PC-9 (cell line): ENCODE data around the gene FAM114A1. TPM values are rescaled to one million over a fixed set of nuclear protein-coding genes. Genes with fewer than 3 reads are reported as not detected.

ENCODE experiments used
- BruUV-seq: library from RNA; stranded (reverse); fragments of 400-500 nt; replicated peaks from 2 replicates; lab custom pipeline; 2021; lab: Mats Ljungman, UMichigan
- CTCF ChIA-PET: fragments of 300-600 bp; sonication (Branson Sonifier 250); formaldehyde crosslinking; loops from one replicate; lab custom pipeline; 2022; ENCODE audit warnings: antibody characterized with exemption; lab: Charles Lee
- POLR2A ChIA-PET: fragments of 300-600 bp; sonication (Branson Sonifier 250); formaldehyde crosslinking; loops from one replicate; lab custom pipeline; 2022; ENCODE audit warnings: antibody characterized with exemption; ENCODE audit not compliant: unreplicated experiment; lab: Charles Lee
- DNase-seq, 2 experiments: peaks; one replicate each; pipeline versions ENCODE4 v3.0.0 to v3.0.0-alpha.2; 2015 to 2022; ENCODE audit warnings: mixed read lengths in 1 of 2
- H2AFZ ChIP-seq: fragments of 200-600 bp; sonication (generic); 2 replicates; pipeline ENCODE4 v1.8.1; 2017; ENCODE audit warnings: antibody characterized with exemption
- H3F3A ChIP-seq: fragments of 200-600 bp; sonication (generic); 2 replicates; pipeline ENCODE4 v1.8.1; 2017; ENCODE audit warnings: antibody characterized with exemption, mild to moderate bottlenecking, low read depth; ENCODE audit not compliant: insufficient read depth
- H3K27ac ChIP-seq: fragments of 200-600 bp; sonication (generic); 2 replicates; pipeline ENCODE4 v1.6.1; 2016; ENCODE audit warnings: mixed run types
- H3K27me3 ChIP-seq: fragments of 200-600 bp; sonication (generic); 2 replicates; pipeline ENCODE4 v1.6.1; 2016; ENCODE audit warnings: low read depth, mixed run types; ENCODE audit not compliant: insufficient read depth
- H3K36me3 ChIP-seq: fragments of 200-600 bp; sonication (generic); 2 replicates; pipeline ENCODE4 v1.6.1; 2016; ENCODE audit warnings: low read depth, mixed run types
- H3K4me1 ChIP-seq: fragments of 200-600 bp; sonication (generic); replicated peaks from 2 replicates; pipeline ENCODE4 v1.6.1; 2016; ENCODE audit warnings: mixed run types; ENCODE audit not compliant: insufficient read depth
- H3K4me2 ChIP-seq: fragments of 200-600 bp; sonication (generic); 2 replicates; pipeline ENCODE4 v1.6.1; 2017; ENCODE audit warnings: mixed run types
- H3K4me3 ChIP-seq: fragments of 200-600 bp; sonication (generic); 2 replicates; pipeline ENCODE4 v1.6.1; 2016; ENCODE audit warnings: mixed run types
- H3K79me2 ChIP-seq: fragments of 200-600 bp; sonication (generic); 2 replicates; pipeline ENCODE4 v1.6.1; 2017; ENCODE audit warnings: low read depth, mixed run types
- H3K9me2 ChIP-seq: fragments of 200-600 bp; sonication (generic); 2 replicates; pipeline ENCODE4 v1.8.1; 2017; ENCODE audit warnings: mild to moderate bottlenecking; ENCODE audit not compliant: insufficient read depth
- H3K9me3 ChIP-seq: fragments of 200-600 bp; sonication (generic); 2 replicates; pipeline ENCODE4 v1.8.1; 2016; ENCODE audit warnings: low read depth; ENCODE audit not compliant: insufficient read depth
- H4K20me1 ChIP-seq: fragments of 200-600 bp; sonication (generic); 2 replicates; pipeline ENCODE4 v1.8.1; 2017; ENCODE audit not compliant: insufficient read depth
- EZH2 ChIP-seq: fragments of 200-600 bp; sonication (generic); IDR thresholded peaks from 2 replicates; pipeline ENCODE4 v1.8.0; 2017; ENCODE audit warnings: antibody characterized with exemption, low read depth
- intact Hi-C: fragments of 100-400 bp; cut with micrococcal nuclease; formaldehyde crosslinking; loops from one replicate; pipeline ENCODE4 v1.10.0; 2022; ENCODE audit not compliant: unreplicated experiment
- total RNA-seq: library from RNA; stranded (reverse); gene quantifications from 2 replicates; pipeline ENCODE4 v1.2.3, GENCODE V29; 2021
- TF ChIP-seq, protein P1 (sequence below): fragments of 200-600 bp; sonication (generic); conservative IDR thresholded peaks from 2 replicates; pipeline ENCODE4 v1.6.1; 2017; ENCODE audit warnings: mixed run types, antibody characterized with exemption, mild to moderate bottlenecking, moderate library complexity

Gene FAM114A1
- total RNA-seq, 1 experiment from 2014 or later: 73.7 TPM

DNA sequence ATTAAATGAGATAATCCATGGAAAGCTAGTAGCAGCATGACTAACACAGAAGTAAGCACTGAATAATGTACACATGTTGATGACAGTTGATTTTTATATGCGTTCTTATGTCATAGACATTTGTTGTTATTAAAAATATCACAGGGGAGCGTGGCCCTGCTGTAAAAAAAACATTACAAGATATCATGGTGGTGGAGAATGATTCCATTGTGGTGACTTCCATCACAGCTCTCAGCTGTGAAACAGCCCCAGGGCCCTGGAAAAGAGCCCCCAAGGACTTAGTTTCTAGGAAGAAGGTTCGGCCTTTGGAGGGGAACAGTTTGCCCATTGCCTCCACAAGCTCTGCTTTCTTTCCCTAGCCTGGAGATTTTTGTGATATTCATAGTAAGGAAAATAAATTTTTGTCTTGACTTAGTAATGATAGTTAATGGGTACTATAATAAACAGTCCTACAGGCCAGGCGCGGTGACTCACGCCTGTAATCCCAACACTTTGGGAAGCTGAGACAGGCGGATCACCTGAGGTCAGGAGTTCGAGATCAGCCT lies 49.9 kb downstream of the FAM114A1 start:
- no peak overlapping the region for H3K4me3 ChIP-seq
- H3F3A ChIP-seq: no peaks in the 10 kb centered on the region
- no peak overlapping the region for H3K4me2 ChIP-seq
- H3K9me2 ChIP-seq: no peaks in the 10 kb centered on the region
- no TSS peak for BruUV-seq
- no peaks in the 10 kb centered on the region; the same call in 1 of the 2 replicates for H3K9me3 ChIP-seq
- no peaks in the 10 kb centered on the region for H3K4me1 ChIP-seq
- no peak for DNase-seq
- no peaks in the 10 kb centered on the region for H3K79me2 ChIP-seq
- POLR2A ChIA-PET: no interaction called here
- intact Hi-C loops: no loop called here
- no peaks in the 10 kb centered on the region for H3K27me3 ChIP-seq
- H3K36me3 ChIP-seq: peaks cover 6% of the 10 kb centered on the region
- no peak for TF ChIP-seq EZH2
- TF ChIP-seq, protein P1, sequence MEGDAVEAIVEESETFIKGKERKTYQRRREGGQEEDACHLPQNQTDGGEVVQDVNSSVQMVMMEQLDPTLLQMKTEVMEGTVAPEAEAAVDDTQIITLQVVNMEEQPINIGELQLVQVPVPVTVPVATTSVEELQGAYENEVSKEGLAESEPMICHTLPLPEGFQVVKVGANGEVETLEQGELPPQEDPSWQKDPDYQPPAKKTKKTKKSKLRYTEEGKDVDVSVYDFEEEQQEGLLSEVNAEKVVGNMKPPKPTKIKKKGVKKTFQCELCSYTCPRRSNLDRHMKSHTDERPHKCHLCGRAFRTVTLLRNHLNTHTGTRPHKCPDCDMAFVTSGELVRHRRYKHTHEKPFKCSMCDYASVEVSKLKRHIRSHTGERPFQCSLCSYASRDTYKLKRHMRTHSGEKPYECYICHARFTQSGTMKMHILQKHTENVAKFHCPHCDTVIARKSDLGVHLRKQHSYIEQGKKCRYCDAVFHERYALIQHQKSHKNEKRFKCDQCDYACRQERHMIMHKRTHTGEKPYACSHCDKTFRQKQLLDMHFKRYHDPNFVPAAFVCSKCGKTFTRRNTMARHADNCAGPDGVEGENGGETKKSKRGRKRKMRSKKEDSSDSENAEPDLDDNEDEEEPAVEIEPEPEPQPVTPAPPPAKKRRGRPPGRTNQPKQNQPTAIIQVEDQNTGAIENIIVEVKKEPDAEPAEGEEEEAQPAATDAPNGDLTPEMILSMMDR: no peak
- no peaks in the 10 kb centered on the region for H4K20me1 ChIP-seq
- H2AFZ ChIP-seq: no peak overlapping the region
- CTCF ChIA-PET: no interaction called here
- no peak overlapping the region for H3K27ac ChIP-seq

DNA sequence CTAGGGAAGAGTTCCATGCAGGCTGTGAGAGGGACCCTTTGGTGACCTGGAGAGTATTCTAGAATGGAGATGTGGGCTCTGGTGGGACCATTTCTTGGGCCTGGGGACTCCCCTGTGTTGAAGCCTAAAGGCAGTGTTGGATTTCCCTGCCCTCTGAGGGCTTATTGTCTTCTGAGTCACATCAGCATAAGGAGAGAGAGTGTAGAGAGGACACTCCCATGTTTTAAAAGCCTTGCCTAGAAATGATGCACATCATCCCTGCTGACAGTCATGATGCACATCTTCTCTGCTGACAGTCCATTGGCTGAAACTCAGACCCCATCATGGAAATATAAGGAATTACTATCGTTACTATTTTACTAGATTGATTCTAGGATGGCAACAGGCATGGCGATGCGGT lies 51.9 kb downstream of the FAM114A1 start:
- no peak overlapping the region for H3K4me3 ChIP-seq
- CTCF ChIA-PET: no interaction called here
- no TSS peak for BruUV-seq
- H3K9me3 ChIP-seq: no peaks in the 10 kb centered on the region; the same call in 1 of the 2 replicates
- H3K27me3 ChIP-seq: no peaks in the 10 kb centered on the region
- no peaks in the 10 kb centered on the region for H4K20me1 ChIP-seq
- H3K36me3 ChIP-seq: peaks cover 6% of the 10 kb centered on the region
- TF ChIP-seq, protein P1: no peak
- TF ChIP-seq EZH2: no peak
- H3K4me1 ChIP-seq: no peaks in the 10 kb centered on the region
- intact Hi-C loops: no loop called here
- no peak overlapping the region for H2AFZ ChIP-seq
- H3K27ac ChIP-seq: no peak overlapping the region
- H3F3A ChIP-seq: no peaks in the 10 kb centered on the region
- DNase-seq: no peak
- POLR2A ChIA-PET: no interaction called here
- H3K9me2 ChIP-seq: no peaks in the 10 kb centered on the region
- no peaks in the 10 kb centered on the region for H3K79me2 ChIP-seq
- H3K4me2 ChIP-seq: no peak overlapping the region

DNA sequence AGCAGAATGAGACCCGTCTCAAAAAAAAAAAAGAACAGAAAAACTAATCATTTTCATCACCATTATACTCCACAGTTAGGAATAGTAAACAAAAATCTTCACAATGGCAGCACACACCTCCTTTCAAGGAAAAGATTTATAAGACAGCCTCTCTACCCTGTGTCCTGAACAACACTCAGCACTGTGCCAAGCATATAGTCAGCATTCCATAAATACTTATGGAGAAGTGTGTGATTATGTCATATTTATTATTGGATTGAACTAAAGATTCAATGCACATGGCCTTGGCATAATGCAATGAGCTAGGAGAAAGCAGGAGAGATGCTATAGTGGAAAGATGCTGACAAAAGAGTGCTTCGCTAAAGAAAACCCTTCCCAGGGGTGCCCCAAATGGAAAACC lies 52.6 kb downstream of the FAM114A1 start:
- H4K20me1 ChIP-seq: no peaks in the 10 kb centered on the region
- no peaks in the 10 kb centered on the region; the same call in 1 of the 2 replicates for H3K9me3 ChIP-seq
- H3K4me2 ChIP-seq: no peak overlapping the region
- H3K27me3 ChIP-seq: no peaks in the 10 kb centered on the region
- intact Hi-C loops: no loop called here
- no peak overlapping the region for H3K27ac ChIP-seq
- POLR2A ChIA-PET: no interaction called here
- no peak overlapping the region for H3K4me3 ChIP-seq
- H2AFZ ChIP-seq: no peak overlapping the region
- H3K4me1 ChIP-seq: no peaks in the 10 kb centered on the region
- H3K9me2 ChIP-seq: no peaks in the 10 kb centered on the region
- CTCF ChIA-PET: no interaction called here
- no peak for DNase-seq
- no peak for TF ChIP-seq EZH2
- TF ChIP-seq, protein P1: no peak
- no peaks in the 10 kb centered on the region for H3K79me2 ChIP-seq
- H3F3A ChIP-seq: no peaks in the 10 kb centered on the region
- no TSS peak for BruUV-seq
- H3K36me3 ChIP-seq: peaks cover 6% of the 10 kb centered on the region
